Neural progenitor cell (in vitro differentiated cells): ENCODE data around the gene DRGX. TPM values are rescaled to one million over a fixed set of nuclear protein-coding genes. Genes with fewer than 3 reads are reported as not detected.

Source experiments
- DNase-seq: peaks from one replicate; pipeline ENCODE4 v3.0.0-alpha.2; 2016; ENCODE audit warnings: low spot score
- H2AFZ ChIP-seq: fragments of 200-600 bp; sonication (generic); replicated peaks from 2 replicates; pipeline ENCODE4 v1.6.1; 2016; ENCODE audit warnings: antibody characterized with exemption
- H3F3A ChIP-seq: fragments of 200-600 bp; sonication (generic); 2 replicates; pipeline ENCODE4 v1.6.1; 2016; ENCODE audit warnings: antibody characterized with exemption, low read depth
- H3K27ac ChIP-seq: fragments of 200-600 bp; sonication (generic); 2 replicates; pipeline ENCODE4 v1.5.1; 2016; ENCODE audit warnings: mild to moderate bottlenecking
- H3K27me3 ChIP-seq: fragments of 200-600 bp; sonication (generic); 2 replicates; pipeline ENCODE4 v1.6.1; 2016; ENCODE audit warnings: mild to moderate bottlenecking, moderate library complexity
- H3K36me3 ChIP-seq: fragments of 200-600 bp; sonication (generic); 2 replicates; pipeline ENCODE4 v1.5.1; 2016
- H3K4me1 ChIP-seq: fragments of 200-600 bp; sonication (generic); 2 replicates; pipeline ENCODE4 v1.6.1; 2016; ENCODE audit warnings: mixed run types
- H3K4me2 ChIP-seq: fragments of 200-600 bp; sonication (generic); 2 replicates; pipeline ENCODE4 v1.6.1; 2016
- H3K4me3 ChIP-seq: fragments of 200-600 bp; sonication (generic); 2 replicates; pipeline ENCODE4 v1.5.1; 2016
- H3K79me2 ChIP-seq: fragments of 200-600 bp; sonication (generic); 2 replicates; pipeline ENCODE4 v1.6.1; 2016; ENCODE audit warnings: low read depth
- H3K9ac ChIP-seq: fragments of 200-600 bp; sonication (generic); 2 replicates; pipeline ENCODE4 v1.6.1; 2016
- H3K9me3 ChIP-seq: fragments of 200-600 bp; sonication (generic); 2 replicates; pipeline ENCODE4 v1.5.1; 2016; ENCODE audit warnings: low read depth
- H4K20me1 ChIP-seq: fragments of 200-600 bp; sonication (generic); 2 replicates; pipeline ENCODE4 v1.6.1; 2016; ENCODE audit warnings: low read depth
- H3K27ac Mint-ChIP-seq: 3 replicates; pipeline ENCODE4 v1.8.0; 2021; ENCODE audit warnings: mixed read lengths
- H3K27me3 Mint-ChIP-seq: 2 replicates; pipeline ENCODE4 v1.8.0; 2022; ENCODE audit warnings: low read depth, mild to moderate bottlenecking, inconsistent platforms, moderate library complexity, mixed read lengths; ENCODE audit not compliant: insufficient read depth
- H3K36me3 Mint-ChIP-seq: 3 replicates; pipeline ENCODE4 v1.8.0; 2021; ENCODE audit warnings: mixed read lengths
- H3K4me1 Mint-ChIP-seq: 3 replicates; pipeline ENCODE4 v1.8.0; 2021; ENCODE audit warnings: mixed read lengths
- H3K4me3 Mint-ChIP-seq: 3 replicates; pipeline ENCODE4 v1.8.0; 2021; ENCODE audit warnings: mild to moderate bottlenecking, moderate library complexity, mixed read lengths
- H3K9me3 Mint-ChIP-seq: 3 replicates; pipeline ENCODE4 v1.8.0; 2020; ENCODE audit warnings: mixed read lengths
- EZH2 ChIP-seq: fragments of 200-600 bp; sonication (generic); IDR thresholded peaks from 2 replicates; pipeline ENCODE4 v1.6.1; 2017; ENCODE audit warnings: antibody characterized with exemption, mild to moderate bottlenecking, moderate library complexity
- EZH2phosphoT487 ChIP-seq: fragments of 200-600 bp; sonication (generic); IDR thresholded peaks from 2 replicates; pipeline ENCODE4 v1.6.1; 2017; ENCODE audit warnings: antibody characterized with exemption
- total RNA-seq: library from RNA; depleted of rRNA; stranded (reverse); fragments of >200 nt; gene quantifications from 2 replicates; pipeline ENCODE4 v1.2.3, GENCODE V29; 2015; ENCODE audit warnings: low replicate concordance
- TF ChIP-seq, protein P1 (sequence below): fragments of 200-600 bp; sonication (generic); IDR thresholded peaks from 2 replicates; pipeline ENCODE4 v1.5.1; 2017; ENCODE audit warnings: antibody characterized with exemption, mild to moderate bottlenecking

Gene DRGX
- total RNA-seq, 1 donor from 2014 or later, result not detected

GRCh38 chr10:49407151-49407550 is 11.3 kb upstream of the DRGX start:
- no peak overlapping the region for H3K27ac ChIP-seq
- no peaks in the 10 kb centered on the region for H3K36me3 ChIP-seq
- Mint-ChIP-seq H3K4me1 (peaks cover 8% of the 10 kb centered on the region), H3K27me3 (peaks cover 20% of the 10 kb centered on the region), H3K36me3 (no peaks in the 10 kb centered on the region), H3K4me3 (no peak overlapping the region), H3K27ac (no peak overlapping the region), H3K9me3 (no peaks in the 10 kb centered on the region)
- no peaks in the 10 kb centered on the region for H3F3A ChIP-seq
- H3K4me1 ChIP-seq, result peaks cover 2% of the 10 kb centered on the region
- DNase-seq, result no peak
- no peak overlapping the region for H3K4me3 ChIP-seq
- no peak overlapping the region for H3K4me2 ChIP-seq
- no peaks in the 10 kb centered on the region for H3K9me3 ChIP-seq
- H2AFZ ChIP-seq, result no peak overlapping the region
- H3K9ac ChIP-seq, result no peak overlapping the region
- no peaks in the 10 kb centered on the region for H4K20me1 ChIP-seq
- H3K79me2 ChIP-seq, result no peaks in the 10 kb centered on the region
- peaks cover 28% of the 10 kb centered on the region for H3K27me3 ChIP-seq
- TF ChIP-seq EZH2phosphoT487, result no peak
- TF ChIP-seq EZH2, result no peak
- TF ChIP-seq, protein P1, sequence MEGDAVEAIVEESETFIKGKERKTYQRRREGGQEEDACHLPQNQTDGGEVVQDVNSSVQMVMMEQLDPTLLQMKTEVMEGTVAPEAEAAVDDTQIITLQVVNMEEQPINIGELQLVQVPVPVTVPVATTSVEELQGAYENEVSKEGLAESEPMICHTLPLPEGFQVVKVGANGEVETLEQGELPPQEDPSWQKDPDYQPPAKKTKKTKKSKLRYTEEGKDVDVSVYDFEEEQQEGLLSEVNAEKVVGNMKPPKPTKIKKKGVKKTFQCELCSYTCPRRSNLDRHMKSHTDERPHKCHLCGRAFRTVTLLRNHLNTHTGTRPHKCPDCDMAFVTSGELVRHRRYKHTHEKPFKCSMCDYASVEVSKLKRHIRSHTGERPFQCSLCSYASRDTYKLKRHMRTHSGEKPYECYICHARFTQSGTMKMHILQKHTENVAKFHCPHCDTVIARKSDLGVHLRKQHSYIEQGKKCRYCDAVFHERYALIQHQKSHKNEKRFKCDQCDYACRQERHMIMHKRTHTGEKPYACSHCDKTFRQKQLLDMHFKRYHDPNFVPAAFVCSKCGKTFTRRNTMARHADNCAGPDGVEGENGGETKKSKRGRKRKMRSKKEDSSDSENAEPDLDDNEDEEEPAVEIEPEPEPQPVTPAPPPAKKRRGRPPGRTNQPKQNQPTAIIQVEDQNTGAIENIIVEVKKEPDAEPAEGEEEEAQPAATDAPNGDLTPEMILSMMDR, result no peak

DNA sequence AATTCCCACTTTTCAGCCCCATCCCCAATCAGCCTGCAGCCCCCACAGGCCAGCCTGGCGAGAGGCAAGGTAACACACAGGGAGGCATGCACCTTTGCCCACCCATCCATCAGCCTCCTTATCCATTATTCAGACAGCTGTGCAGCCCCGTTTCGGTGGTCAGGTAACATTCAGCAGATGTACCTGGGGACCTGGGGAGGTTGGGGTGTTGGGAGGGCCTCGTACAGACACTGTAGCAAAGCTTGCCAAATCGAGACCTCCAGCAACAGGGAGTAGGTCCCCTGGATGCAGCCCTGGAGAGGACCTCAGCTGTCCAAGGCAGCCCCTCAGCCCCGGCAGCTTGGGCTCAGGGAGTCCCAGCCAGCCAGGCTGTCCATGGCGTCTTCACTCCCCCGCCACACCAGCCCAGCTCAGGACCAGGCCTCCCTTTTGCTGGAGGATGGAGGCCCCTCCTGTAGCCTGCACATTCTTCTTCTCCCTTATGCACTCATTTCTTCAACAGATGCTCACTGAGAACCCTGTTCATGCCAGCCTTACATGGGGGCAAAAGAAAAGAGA is 8.5 kb upstream of the DRGX start:
- Mint-ChIP-seq H3K27ac (no peak overlapping the region), H3K4me3 (no peak overlapping the region), H3K27me3 (peaks cover 36% of the 10 kb centered on the region), H3K4me1 (peaks cover 8% of the 10 kb centered on the region), H3K9me3 (no peaks in the 10 kb centered on the region), H3K36me3 (no peaks in the 10 kb centered on the region)
- TF ChIP-seq EZH2, result no peak
- TF ChIP-seq, protein P1, result no peak
- no peak for TF ChIP-seq EZH2phosphoT487
- no peaks in the 10 kb centered on the region for H3K79me2 ChIP-seq
- H3K4me2 ChIP-seq, result no peak overlapping the region
- no peak overlapping the region for H3K27ac ChIP-seq
- H3F3A ChIP-seq, result no peaks in the 10 kb centered on the region
- H2AFZ ChIP-seq, result no peak overlapping the region
- no peaks in the 10 kb centered on the region for H3K36me3 ChIP-seq
- H3K27me3 ChIP-seq, result peaks cover 55% of the 10 kb centered on the region
- H3K9ac ChIP-seq, result no peak overlapping the region
- H4K20me1 ChIP-seq, result peaks cover 11% of the 10 kb centered on the region
- peaks cover 2% of the 10 kb centered on the region for H3K4me1 ChIP-seq
- H3K4me3 ChIP-seq, result no peak overlapping the region
- DNase-seq, result no peak
- no peaks in the 10 kb centered on the region for H3K9me3 ChIP-seq

GRCh38 chr10:49403363-49403762 is 7.5 kb upstream of the DRGX start:
- H3K9me3 Mint-ChIP-seq, result no peaks in the 10 kb centered on the region
- TF ChIP-seq EZH2phosphoT487 (no peak), EZH2 (no peak)
- TF ChIP-seq, protein P1, result no peak

More at GRCh38 chr10:49403363-49403762, 7.5 kb upstream of the DRGX start:
- Histone ChIP-seq H3K36me3 (no peaks in the 10 kb centered on the region), H3K4me2 (no peak overlapping the region), H3K79me2 (no peaks in the 10 kb centered on the region), H3K4me1 (peaks cover 8% of the 10 kb centered on the region), H3K9me3 (no peaks in the 10 kb centered on the region), H3K4me3 (no peak overlapping the region), H3K9ac (no peak overlapping the region), H3K27ac (no peak overlapping the region), H3F3A (peaks cover 6% of the 10 kb centered on the region), H2AFZ (no peak overlapping the region), H4K20me1 (peaks cover 22% of the 10 kb centered on the region), H3K27me3 (peaks cover 65% of the 10 kb centered on the region)
- peaks cover 8% of the 10 kb centered on the region for H3K4me1 Mint-ChIP-seq
- no peak overlapping the region for H3K4me3 Mint-ChIP-seq
- peaks cover 42% of the 10 kb centered on the region for H3K27me3 Mint-ChIP-seq
- H3K27ac Mint-ChIP-seq, result no peak overlapping the region
- H3K36me3 Mint-ChIP-seq, result no peaks in the 10 kb centered on the region
- DNase-seq, result no peak
